Loucy (cell line): ENCODE measurements around the gene TECPR2.

ENCODE experiments used
- H2AFZ ChIP-seq: fragments of 200-600 bp; sonication (generic); 2 replicates; pipeline ENCODE4 v1.6.0; 2016; ENCODE audit warnings: antibody characterized with exemption, mild to moderate bottlenecking, low read length, moderate library complexity
- H3F3A ChIP-seq: fragments of 200-600 bp; 2 replicates; pipeline ENCODE4 v1.6.0; 2016; ENCODE audit warnings: antibody characterized with exemption, low read depth, mild to moderate bottlenecking
- H3K27me3 ChIP-seq: fragments of 200-600 bp; sonication (generic); 2 replicates; pipeline ENCODE4 v1.6.1; 2014; ENCODE audit warnings: low read length, mild to moderate bottlenecking; ENCODE audit not compliant: insufficient read depth, poor library complexity, severe bottlenecking
- H3K36me3 ChIP-seq: fragments of 200-600 bp; sonication (generic); 2 replicates; pipeline ENCODE4 v1.6.1; 2016; ENCODE audit warnings: low read length; ENCODE audit not compliant: insufficient read depth
- H3K4me1 ChIP-seq: fragments of 200-600 bp; sonication (generic); 2 replicates; pipeline ENCODE4 v1.5.1; 2014; ENCODE audit warnings: low read length, mild to moderate bottlenecking; ENCODE audit not compliant: insufficient read depth, poor library complexity, severe bottlenecking
- H3K4me2 ChIP-seq: fragments of 200-600 bp; sonication (generic); 2 replicates; pipeline ENCODE4 v1.6.0; 2014; ENCODE audit warnings: antibody characterized with exemption, low read length, low read depth, mild to moderate bottlenecking; ENCODE audit not compliant: poor library complexity, severe bottlenecking
- H3K4me3 ChIP-seq: fragments of 200-600 bp; sonication (generic); 2 replicates; pipeline ENCODE4 v1.5.1; 2014; ENCODE audit warnings: low read length, mild to moderate bottlenecking, mixed read lengths; ENCODE audit not compliant: poor library complexity, severe bottlenecking
- H3K79me2 ChIP-seq: fragments of 200-600 bp; sonication (generic); 2 replicates; pipeline ENCODE4 v1.6.1; 2014; ENCODE audit warnings: low read length; ENCODE audit not compliant: insufficient read depth
- H3K9ac ChIP-seq: fragments of 200-600 bp; sonication (generic); 2 replicates; pipeline ENCODE4 v1.6.0; 2014; ENCODE audit warnings: mild to moderate bottlenecking, low read depth, low read length, moderate library complexity; ENCODE audit not compliant: poor library complexity, severe bottlenecking
- H3K9me2 ChIP-seq: fragments of 200-600 bp; sonication (generic); replicated peaks from 2 replicates; pipeline ENCODE4 v1.6.1; 2016; ENCODE audit warnings: low read depth, low read length, mixed read lengths
- H3K9me3 ChIP-seq: fragments of 200-600 bp; sonication (generic); 2 replicates; pipeline ENCODE4 v1.6.1; 2014; ENCODE audit warnings: mild to moderate bottlenecking, antibody characterized with exemption, low read length, low read depth; ENCODE audit not compliant: insufficient read depth
- H4K20me1 ChIP-seq: fragments of 200-600 bp; sonication (generic); 2 replicates; pipeline ENCODE4 v1.6.0; 2014; ENCODE audit warnings: antibody characterized with exemption, low read length, mild to moderate bottlenecking; ENCODE audit not compliant: insufficient read depth, poor library complexity, severe bottlenecking
- CTCF ChIP-seq: fragments of 200-600 bp; sonication (generic); conservative IDR thresholded peaks from 2 replicates; pipeline ENCODE4 v1.5.1; 2014; ENCODE audit warnings: mild to moderate bottlenecking, antibody characterized with exemption, low read length
- EZH2phosphoT487 ChIP-seq: fragments of 200-600 bp; IDR thresholded peaks from 2 replicates; pipeline ENCODE4 v1.6.1; 2018; ENCODE audit warnings: antibody characterized with exemption, mild to moderate bottlenecking, moderate library complexity, borderline replicate concordance

Gene TECPR2

DNA sequence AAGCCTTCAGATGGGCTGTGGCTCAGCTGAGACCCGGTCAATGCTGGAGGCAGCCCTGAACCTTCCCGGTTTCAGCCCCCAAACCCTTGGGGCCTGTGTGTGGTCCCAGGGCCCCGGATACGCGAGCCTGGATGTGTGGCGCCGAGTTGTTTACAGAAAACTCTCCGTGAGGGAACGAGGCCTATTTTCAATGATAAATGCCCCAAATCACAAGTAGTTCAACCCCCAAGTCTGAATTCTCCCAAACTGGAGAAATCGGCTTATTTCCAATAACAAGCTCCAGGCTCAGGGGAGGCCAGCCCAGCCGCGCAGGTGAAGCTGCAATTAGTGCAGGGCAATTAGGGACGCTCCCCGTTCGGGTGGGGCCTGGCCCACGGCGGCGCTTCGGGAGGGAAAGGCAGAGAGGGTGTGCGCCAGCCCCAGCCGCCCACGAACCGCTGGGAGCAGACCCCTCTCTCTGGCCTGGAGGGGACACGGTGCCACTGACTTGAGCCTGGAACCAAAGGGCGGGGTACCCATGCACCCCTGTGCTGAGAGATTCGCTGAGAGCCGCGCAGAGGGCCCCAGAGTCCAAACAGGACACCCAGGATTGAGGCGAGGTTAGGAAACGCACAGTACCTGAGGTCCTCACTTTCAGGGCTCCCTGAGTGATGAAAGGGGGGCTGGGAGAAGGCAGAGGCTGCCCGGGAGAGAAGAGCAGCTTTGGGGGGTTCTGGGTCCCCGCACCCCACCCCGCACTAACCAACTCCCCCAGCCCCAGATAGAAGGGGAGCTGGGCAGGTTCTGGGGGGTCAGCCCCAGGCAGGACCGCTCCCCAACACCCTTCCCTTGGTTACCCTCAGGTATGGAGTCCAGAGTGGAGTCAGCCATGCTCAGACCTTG is 161.1 kb downstream of the TECPR2 start:
- H3K4me3 ChIP-seq = peak overlapping the region; percentile 83
- no peaks in the 10 kb centered on the region for H3F3A ChIP-seq
- H2AFZ ChIP-seq = peak overlapping the region; percentile 56; the same call in 1 of the 2 replicates
- no peak overlapping the region for H3K9ac ChIP-seq
- H3K79me2 ChIP-seq = no peaks in the 10 kb centered on the region
- no peak for TF ChIP-seq EZH2phosphoT487
- no peak for TF ChIP-seq CTCF
- peaks cover 10% of the 10 kb centered on the region for H3K4me1 ChIP-seq
- H3K36me3 ChIP-seq = no peaks in the 10 kb centered on the region
- H3K9me2 ChIP-seq = no peaks in the 10 kb centered on the region
- H4K20me1 ChIP-seq = no peaks in the 10 kb centered on the region
- peak overlapping the region; percentile 63 for H3K4me2 ChIP-seq
- no peaks in the 10 kb centered on the region for H3K27me3 ChIP-seq
- H3K9me3 ChIP-seq = no peaks in the 10 kb centered on the region

DNA sequence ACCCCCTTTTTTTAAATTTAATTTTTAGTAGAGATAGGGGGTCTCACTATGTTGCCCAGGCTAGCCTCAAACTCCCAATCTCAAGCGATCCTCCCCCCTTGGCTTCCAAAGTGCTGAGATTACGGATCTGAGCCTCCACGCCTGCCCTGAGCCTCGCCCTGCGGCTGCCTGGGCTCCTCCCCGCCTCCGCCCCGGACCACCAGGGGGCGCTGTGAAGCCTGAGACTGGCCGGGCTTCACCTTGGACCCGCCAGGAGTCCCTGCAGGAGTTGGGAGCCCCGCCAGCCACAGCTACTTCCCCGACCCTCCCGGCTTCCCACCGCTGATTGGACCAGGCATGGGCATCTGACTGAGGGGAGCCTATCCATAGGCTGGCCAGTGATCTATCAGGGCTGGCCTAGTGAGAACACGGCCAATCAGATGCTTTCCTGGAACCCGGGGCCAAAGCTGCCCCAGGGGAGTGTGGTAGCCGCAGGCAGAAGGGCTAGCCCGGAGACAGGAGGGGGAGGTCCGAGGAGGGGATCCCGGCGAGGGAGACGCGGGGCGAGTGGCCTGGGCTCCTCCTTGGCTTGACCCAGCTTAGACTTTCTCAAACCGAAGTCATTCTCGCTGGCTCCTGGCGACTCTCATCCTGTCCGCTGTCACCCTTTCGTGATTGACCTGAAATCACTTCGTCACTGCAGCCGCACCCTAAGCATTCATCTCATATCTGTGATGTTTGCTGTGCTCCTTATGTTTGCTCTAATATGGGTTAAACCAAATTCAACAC is 161.9 kb downstream of the TECPR2 start:
- Histone ChIP-seq H3K9ac (peak overlapping the region; percentile 69), H3K36me3 (no peaks in the 10 kb centered on the region), H3K79me2 (no peaks in the 10 kb centered on the region), H3K4me3 (peak overlapping the region; percentile 83), H3K4me1 (peaks cover 10% of the 10 kb centered on the region), H3K9me2 (no peaks in the 10 kb centered on the region), H4K20me1 (no peaks in the 10 kb centered on the region), H3K9me3 (no peaks in the 10 kb centered on the region), H3F3A (no peaks in the 10 kb centered on the region), H3K4me2 (peak overlapping the region; percentile 90), H2AFZ (peak overlapping the region; percentile 92), H3K27me3 (no peaks in the 10 kb centered on the region)
- TF ChIP-seq CTCF (peak; percentile 92), EZH2phosphoT487 (no peak)

DNA sequence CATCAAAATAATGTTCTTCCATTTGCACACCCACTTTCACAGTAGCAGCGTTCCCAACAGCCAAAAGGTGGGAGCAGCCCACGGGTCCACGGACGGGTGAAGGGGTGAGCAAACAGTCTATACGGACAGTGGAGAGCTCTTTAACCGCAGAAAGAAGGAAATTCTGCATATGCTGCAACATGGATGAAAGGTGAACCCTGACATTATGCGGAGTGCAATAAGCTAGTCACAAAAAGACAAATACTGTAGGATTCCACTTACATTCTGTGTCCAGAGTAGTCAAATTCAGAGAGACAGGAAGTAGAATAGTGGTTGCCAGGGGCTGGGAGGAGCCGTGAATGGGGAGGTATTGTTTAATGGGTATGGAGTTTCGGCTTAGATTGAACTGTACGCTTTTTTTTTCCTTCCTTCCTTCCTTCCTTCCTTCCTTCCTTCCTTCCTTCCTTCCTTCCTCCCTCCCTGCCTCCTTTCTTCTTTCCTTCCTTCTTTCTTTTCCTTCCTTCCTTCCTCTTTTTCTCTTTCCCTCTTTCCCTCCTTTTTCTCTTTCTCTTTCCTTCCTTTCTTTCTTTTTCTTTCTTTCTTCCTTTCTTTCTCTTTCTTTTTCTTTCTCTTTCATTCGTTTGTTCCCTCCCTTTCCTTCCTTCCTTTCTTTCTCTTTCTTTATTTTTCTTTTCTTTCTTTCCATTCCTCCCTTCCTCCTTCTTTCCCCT is 162.6 kb downstream of the TECPR2 start:
- Histone ChIP-seq H3K9me2 (no peaks in the 10 kb centered on the region), H3K36me3 (no peaks in the 10 kb centered on the region), H3K4me1 (peaks cover 10% of the 10 kb centered on the region), H2AFZ (peak overlapping the region; percentile 92), H3K27me3 (no peaks in the 10 kb centered on the region), H3K9me3 (no peaks in the 10 kb centered on the region), H3K9ac (peak overlapping the region; percentile 69), H3F3A (no peaks in the 10 kb centered on the region), H3K4me2 (peak overlapping the region; percentile 90), H4K20me1 (no peaks in the 10 kb centered on the region), H3K4me3 (peak overlapping the region; percentile 83), H3K79me2 (no peaks in the 10 kb centered on the region)
- TF ChIP-seq EZH2phosphoT487 (no peak), CTCF (no peak)
